Peyer's patch (tissue), 4 donors: ENCODE measurements around the gene GCGR. TPM values are rescaled to one million over a fixed set of nuclear protein-coding genes. Genes with fewer than 3 reads are reported as not detected.

Experiments used
- DNase-seq, 3 donors: peaks; one replicate each; pipeline ENCODE4 v3.0.0-alpha.2; 2017 to 2019
- H3K27ac ChIP-seq, 4 donors: fragments of 200-600 bp; sonication (generic); one replicate each; pipeline ENCODE4 v1.5.1; 2016 to 2019
- H3K27me3 ChIP-seq, 2 donors: fragments of 200-600 bp; sonication (generic); one replicate each; pipeline ENCODE4 v1.5.1; 2019
- H3K36me3 ChIP-seq, 3 donors: fragments of 200-600 bp; sonication (generic); one replicate each; pipeline ENCODE4 v1.5.1; 2016 to 2019
- H3K4me1 ChIP-seq, 4 donors: fragments of 200-600 bp; sonication (generic); one replicate each; pipeline ENCODE4 v1.5.1; 2016 to 2019
- H3K4me3 ChIP-seq, 4 donors: fragments of 200-600 bp; sonication (generic); 1 replicate in 3 of 4; 2 replicates in 1 of 4; pipeline ENCODE4 v1.5.1; 2016 to 2019; ENCODE audit warnings: mild to moderate bottlenecking in 1 of 4
- H3K9me3 ChIP-seq, 4 donors: fragments of 200-600 bp; sonication (generic); one replicate each; pipeline ENCODE4 v1.5.1; 2016 to 2019; ENCODE audit warnings: mild to moderate bottlenecking in 1 of 4
- POLR2A ChIP-seq, 2 donors: fragments of 450-650 bp; IDR thresholded peaks; one replicate each; pipeline ENCODE4 v1.5.1; 2017; ENCODE audit warnings: antibody characterized with exemption in 2 of 2, mild to moderate bottlenecking in 2 of 2, moderate library complexity in 2 of 2
- total RNA-seq, 4 donors: library from RNA; depleted of rRNA; stranded (reverse); fragments of >200 nt; gene quantifications; one replicate each; pipeline ENCODE4 v1.1.0, GENCODE V29; 2016
- TF ChIP-seq, protein P1 (sequence below), 6 experiments: fragments of 450-650 bp in 4 of 6; fragments of 200-600 bp in 2 of 6; sonication (generic) in 1 of 6; IDR thresholded peaks; one replicate each; pipeline ENCODE4 v1.5.1; 2017 to 2019; ENCODE audit warnings: antibody characterized with exemption in 6 of 6, mild to moderate bottlenecking in 3 of 6, moderate library complexity in 1 of 6

Gene GCGR
- total RNA-seq, 4 donors from 2014 or later: 0.67 to 1.1 TPM; not detected in 2

DNA sequence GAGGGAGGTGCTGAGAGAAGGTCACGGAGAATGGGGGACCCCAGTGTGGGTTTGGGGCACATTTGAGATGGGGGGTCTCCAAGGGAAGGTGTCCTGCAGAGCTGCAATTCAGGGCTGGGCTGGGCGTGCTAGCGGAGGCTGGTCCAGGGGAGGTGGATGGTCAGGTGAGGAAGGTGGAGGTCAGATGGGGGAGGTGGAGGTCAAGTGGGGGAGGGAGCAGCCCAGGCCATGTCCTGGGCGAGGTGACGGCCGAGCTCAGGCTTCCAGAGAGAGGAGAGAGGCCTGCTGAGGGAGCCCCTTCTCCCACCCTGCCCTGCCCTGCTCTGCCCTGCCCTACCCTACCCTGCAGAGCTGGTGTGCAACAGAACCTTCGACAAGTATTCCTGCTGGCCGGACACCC lies 6.5 kb downstream of the GCGR start:
- no peaks in the 10 kb centered on the region for H3K4me1 ChIP-seq
- H3K36me3 ChIP-seq: no peaks in the 10 kb centered on the region
- no peak for TF ChIP-seq POLR2A (IDR thresholded peaks at IDR 0.05)
- TF ChIP-seq, protein P1, sequence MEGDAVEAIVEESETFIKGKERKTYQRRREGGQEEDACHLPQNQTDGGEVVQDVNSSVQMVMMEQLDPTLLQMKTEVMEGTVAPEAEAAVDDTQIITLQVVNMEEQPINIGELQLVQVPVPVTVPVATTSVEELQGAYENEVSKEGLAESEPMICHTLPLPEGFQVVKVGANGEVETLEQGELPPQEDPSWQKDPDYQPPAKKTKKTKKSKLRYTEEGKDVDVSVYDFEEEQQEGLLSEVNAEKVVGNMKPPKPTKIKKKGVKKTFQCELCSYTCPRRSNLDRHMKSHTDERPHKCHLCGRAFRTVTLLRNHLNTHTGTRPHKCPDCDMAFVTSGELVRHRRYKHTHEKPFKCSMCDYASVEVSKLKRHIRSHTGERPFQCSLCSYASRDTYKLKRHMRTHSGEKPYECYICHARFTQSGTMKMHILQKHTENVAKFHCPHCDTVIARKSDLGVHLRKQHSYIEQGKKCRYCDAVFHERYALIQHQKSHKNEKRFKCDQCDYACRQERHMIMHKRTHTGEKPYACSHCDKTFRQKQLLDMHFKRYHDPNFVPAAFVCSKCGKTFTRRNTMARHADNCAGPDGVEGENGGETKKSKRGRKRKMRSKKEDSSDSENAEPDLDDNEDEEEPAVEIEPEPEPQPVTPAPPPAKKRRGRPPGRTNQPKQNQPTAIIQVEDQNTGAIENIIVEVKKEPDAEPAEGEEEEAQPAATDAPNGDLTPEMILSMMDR (IDR thresholded peaks at IDR 0.05): no peak
- H3K27me3 ChIP-seq: no peaks in the 10 kb centered on the region
- no peak overlapping the region for H3K4me3 ChIP-seq
- H3K27ac ChIP-seq: no peak overlapping the region
- no peaks in the 10 kb centered on the region for H3K9me3 ChIP-seq
- DNase-seq: no peak

DNA sequence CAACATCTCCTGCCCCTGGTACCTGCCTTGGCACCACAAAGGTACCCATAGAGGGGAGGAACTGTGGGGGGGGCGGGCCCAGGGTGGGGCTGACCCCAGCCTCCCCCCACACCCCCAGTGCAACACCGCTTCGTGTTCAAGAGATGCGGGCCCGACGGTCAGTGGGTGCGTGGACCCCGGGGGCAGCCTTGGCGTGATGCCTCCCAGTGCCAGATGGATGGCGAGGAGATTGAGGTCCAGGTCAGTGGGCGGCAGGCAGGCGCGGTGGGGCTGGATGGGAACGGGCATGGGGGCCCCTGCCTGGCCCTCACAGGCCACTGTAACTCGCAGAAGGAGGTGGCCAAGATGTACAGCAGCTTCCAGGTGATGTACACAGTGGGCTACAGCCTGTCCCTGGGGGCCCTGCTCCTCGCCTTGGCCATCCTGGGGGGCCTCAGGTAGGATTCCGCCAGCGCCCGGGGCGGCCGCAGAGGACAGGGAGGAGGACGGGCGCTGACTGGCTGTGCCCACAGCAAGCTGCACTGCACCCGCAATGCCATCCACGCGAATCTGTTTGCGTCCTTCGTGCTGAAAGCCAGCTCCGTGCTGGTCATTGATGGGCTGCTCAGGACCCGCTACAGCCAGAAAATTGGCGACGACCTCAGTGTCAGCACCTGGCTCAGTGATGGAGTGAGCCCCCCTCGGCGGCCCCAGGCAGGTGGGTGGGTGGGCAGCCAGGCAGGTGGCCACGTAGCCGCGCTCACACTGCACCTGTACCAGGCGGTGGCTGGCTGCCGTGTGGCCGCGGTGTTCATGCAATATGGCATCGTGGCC lies 7.1 kb downstream of the GCGR start:
- H3K4me3 ChIP-seq: no peak overlapping the region
- no peaks in the 10 kb centered on the region for H3K27me3 ChIP-seq

DNA sequence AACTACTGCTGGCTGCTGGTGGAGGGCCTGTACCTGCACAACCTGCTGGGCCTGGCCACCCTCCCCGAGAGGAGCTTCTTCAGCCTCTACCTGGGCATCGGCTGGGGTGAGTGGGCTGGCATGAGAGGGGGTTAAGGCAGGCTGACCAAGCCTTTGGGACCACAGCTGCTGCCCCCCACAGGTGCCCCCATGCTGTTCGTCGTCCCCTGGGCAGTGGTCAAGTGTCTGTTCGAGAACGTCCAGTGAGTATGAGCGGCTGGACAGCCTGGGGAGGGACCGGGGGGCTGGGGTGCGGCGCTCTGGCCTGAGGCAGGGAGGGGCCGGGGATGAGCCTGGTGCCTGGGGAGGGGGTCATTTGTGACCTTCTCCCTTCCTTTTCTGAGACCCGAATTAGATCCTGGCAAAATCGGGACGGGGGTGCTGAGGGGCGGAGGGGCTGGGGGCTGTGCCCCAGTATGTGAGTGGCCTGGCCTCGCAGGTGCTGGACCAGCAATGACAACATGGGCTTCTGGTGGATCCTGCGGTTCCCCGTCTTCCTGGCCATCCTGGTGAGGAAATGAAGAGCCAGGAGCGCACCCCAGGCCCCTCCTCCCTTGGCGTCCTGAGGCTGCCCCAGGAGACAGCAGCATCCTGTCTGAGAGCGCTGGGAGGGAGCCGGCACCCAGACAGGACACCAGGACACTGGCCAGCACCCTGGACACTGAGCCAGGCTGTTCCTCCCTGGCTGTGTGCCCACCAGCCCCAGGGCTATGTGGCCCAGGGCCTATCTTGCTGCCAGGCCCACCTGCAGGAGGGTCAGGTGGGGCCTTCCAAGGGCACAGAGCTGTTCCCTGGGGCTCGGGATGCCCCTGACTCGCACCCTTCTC lies 8.0 kb downstream of the GCGR start:
- Histone ChIP-seq H3K27me3 (no peaks in the 10 kb centered on the region), H3K36me3 (no peaks in the 10 kb centered on the region), H3K27ac (no peak overlapping the region), H3K4me1 (no peaks in the 10 kb centered on the region), H3K9me3 (no peaks in the 10 kb centered on the region), H3K4me3 (no peak overlapping the region)
- TF ChIP-seq POLR2A (IDR thresholded peaks at IDR 0.05): no peak
- TF ChIP-seq, protein P1 (IDR thresholded peaks at IDR 0.05): no peak
- no peak for DNase-seq

More for the DNA sequence above, 7.1 kb downstream of the GCGR start:
- Histone ChIP-seq H3K36me3 (no peaks in the 10 kb centered on the region), H3K9me3 (no peaks in the 10 kb centered on the region), H3K27ac (no peak overlapping the region), H3K4me1 (no peaks in the 10 kb centered on the region)
- no peak for DNase-seq
- no peak for TF ChIP-seq POLR2A (IDR thresholded peaks at IDR 0.05)
- TF ChIP-seq, protein P1 (IDR thresholded peaks at IDR 0.05): no peak

DNA sequence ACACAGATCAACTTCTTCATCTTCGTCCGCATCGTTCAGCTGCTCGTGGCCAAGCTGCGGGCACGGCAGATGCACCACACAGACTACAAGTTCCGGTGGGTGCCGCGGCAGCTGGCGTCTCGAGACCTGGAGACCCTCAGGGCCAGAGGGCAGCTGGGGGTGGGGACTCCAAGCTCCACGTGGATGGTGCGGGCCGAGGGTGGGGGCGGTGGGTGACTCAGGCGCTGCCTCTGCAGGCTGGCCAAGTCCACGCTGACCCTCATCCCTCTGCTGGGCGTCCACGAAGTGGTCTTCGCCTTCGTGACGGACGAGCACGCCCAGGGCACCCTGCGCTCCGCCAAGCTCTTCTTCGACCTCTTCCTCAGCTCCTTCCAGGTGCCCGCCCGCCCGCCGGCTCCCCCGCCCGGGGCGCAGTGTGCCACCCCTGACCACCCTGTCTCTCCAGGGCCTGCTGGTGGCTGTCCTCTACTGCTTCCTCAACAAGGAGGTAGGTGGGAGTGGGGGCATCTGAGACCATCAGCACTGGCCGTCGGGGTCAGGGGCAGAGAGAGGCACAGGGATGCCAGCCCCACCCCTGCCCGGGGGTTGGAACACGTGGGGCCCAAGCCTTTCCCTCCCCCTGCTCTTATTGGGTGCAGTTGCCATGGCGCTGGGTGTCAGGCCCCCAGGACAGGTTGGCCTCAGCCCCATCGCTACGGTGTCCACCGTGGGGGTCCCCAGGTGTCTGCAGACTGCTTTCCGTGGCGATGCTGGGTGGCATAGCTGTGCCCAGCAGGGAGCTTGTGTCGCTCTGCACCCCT lies 8.8 kb downstream of the GCGR start:
- Histone ChIP-seq H3K27me3 (no peaks in the 10 kb centered on the region), H3K4me3 (no peak overlapping the region), H3K4me1 (no peaks in the 10 kb centered on the region), H3K36me3 (no peaks in the 10 kb centered on the region), H3K27ac (no peak overlapping the region), H3K9me3 (no peaks in the 10 kb centered on the region)
- TF ChIP-seq POLR2A (IDR thresholded peaks at IDR 0.05): no peak
- TF ChIP-seq, protein P1 (IDR thresholded peaks at IDR 0.05): no peak
- no peak for DNase-seq

DNA sequence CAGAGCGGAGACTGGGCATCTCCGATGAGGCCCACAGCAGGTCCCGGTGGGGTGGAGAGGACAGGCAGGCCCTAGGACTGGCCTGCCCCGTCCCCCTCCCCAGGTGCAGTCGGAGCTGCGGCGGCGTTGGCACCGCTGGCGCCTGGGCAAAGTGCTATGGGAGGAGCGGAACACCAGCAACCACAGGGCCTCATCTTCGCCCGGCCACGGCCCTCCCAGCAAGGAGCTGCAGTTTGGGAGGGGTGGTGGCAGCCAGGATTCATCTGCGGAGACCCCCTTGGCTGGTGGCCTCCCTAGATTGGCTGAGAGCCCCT lies 9.4 kb downstream of the GCGR start:
- H3K4me1 ChIP-seq: no peaks in the 10 kb centered on the region
- TF ChIP-seq, protein P1 (IDR thresholded peaks at IDR 0.05): no peak
- no peak for TF ChIP-seq POLR2A (IDR thresholded peaks at IDR 0.05)
- no peaks in the 10 kb centered on the region for H3K36me3 ChIP-seq
- H3K9me3 ChIP-seq: no peaks in the 10 kb centered on the region
- H3K27ac ChIP-seq: no peak overlapping the region
- no peak for DNase-seq
- no peak overlapping the region for H3K4me3 ChIP-seq
- H3K27me3 ChIP-seq: no peaks in the 10 kb centered on the region
